GM12878 (cell line): Measurements from ENCODE around the gene CACNG4. TPM values are rescaled to one million over a fixed set of nuclear protein-coding genes. Genes with fewer than 3 reads are reported as not detected.

Experiments
- ATAC-seq: fragments of 200-7000 bp; cut with Tn5 transposase; 3 replicates; pipeline ENCODE4 v1.9.1; 2020; ENCODE audit warnings: mild to moderate bottlenecking, moderate library complexity
- BruUV-seq: library from RNA; stranded (reverse); fragments of 400-500 nt; replicated peaks from 2 replicates; lab custom pipeline; 2021; lab: Mats Ljungman, UMichigan
- CTCF ChIA-PET: fragments of 300-600 bp; sonication (Branson Sonifier 250); formaldehyde crosslinking; extraction: SDS; loops from one replicate; lab custom pipeline; 2021; ENCODE audit warnings: inconsistent platforms; lab: Yijun Ruan, JAX
- POLR2A ChIA-PET: fragments of 350-600 bp; formaldehyde crosslinking; extraction: SDS; loops from one replicate; lab custom pipeline; 2021; ENCODE audit warnings: inconsistent platforms; lab: Charles Lee
- RAD21 ChIA-PET: fragments of 300-600 bp; sonication (Branson Sonifier 250); formaldehyde crosslinking; loops from one replicate; lab custom pipeline; 2023; ENCODE audit warnings: antibody characterized with exemption; ENCODE audit not compliant: unreplicated experiment; lab: Charles Lee
- SMC1A ChIA-PET: fragments of 300-600 bp; sonication (Branson Sonifier 250); formaldehyde crosslinking; loops from one replicate; lab custom pipeline; 2023; ENCODE audit not compliant: unreplicated experiment, uncharacterized antibody; lab: Charles Lee
- DNase-seq: peaks from one replicate; pipeline ENCODE4 v3.0.0-alpha.2; 2011; ENCODE audit warnings: low read depth, low spot score
- FAIRE-seq: peaks from 3 replicates; lab custom pipeline; 2011; peaks lifted over from hg19 to GRCh38; lab: Jason Lieb, UNC
- H2AFZ ChIP-seq: 2 replicates; pipeline ENCODE4 v1.6.0; 2011; ENCODE audit warnings: low read depth, low read length, control low read depth; ENCODE audit not compliant: control insufficient read depth
- H3K27ac ChIP-seq: 2 replicates; pipeline ENCODE4 v1.5.1; 2011; ENCODE audit warnings: control low read depth; ENCODE audit not compliant: control insufficient read depth, insufficient read depth
- H3K27me3 ChIP-seq, 2 experiments: replicated peaks in 1 of 2; 2 replicates each; pipeline versions ENCODE4 v1.6.0 to v1.6.1; 2011; ENCODE audit warnings: low read length in 1 of 2; ENCODE audit not compliant: control insufficient read depth in 2 of 2, insufficient read depth in 2 of 2
- H3K36me3 ChIP-seq, 2 experiments: 2 replicates each; pipeline ENCODE4 v1.5.1; 2011; ENCODE audit warnings: low read length in 1 of 2; ENCODE audit not compliant: control insufficient read depth in 2 of 2, insufficient read depth in 2 of 2
- H3K4me1 ChIP-seq: 2 replicates; pipeline ENCODE4 v1.6.1; 2011; ENCODE audit warnings: mild to moderate bottlenecking, low read length, moderate library complexity, mixed read lengths; ENCODE audit not compliant: control insufficient read depth, insufficient read depth
- H3K4me2 ChIP-seq: 2 replicates; pipeline ENCODE4 v1.6.0; 2011; ENCODE audit warnings: control low read depth; ENCODE audit not compliant: control insufficient read depth, insufficient read depth
- H3K4me3 ChIP-seq: fragments of 200-600 bp; sonication (generic); 2 replicates; pipeline ENCODE4 v1.5.1; 2016
- H3K79me2 ChIP-seq: 2 replicates; pipeline ENCODE4 v1.6.0; 2011; ENCODE audit warnings: low read length; ENCODE audit not compliant: control insufficient read depth, insufficient read depth
- H3K9ac ChIP-seq: 2 replicates; pipeline ENCODE4 v1.8.0; 2011; ENCODE audit warnings: low read length, control low read depth, mixed read lengths; ENCODE audit not compliant: control insufficient read depth, insufficient read depth
- H3K9me3 ChIP-seq: replicated peaks from 3 replicates; pipeline ENCODE4 v1.5.1; 2011; ENCODE audit warnings: mild to moderate bottlenecking, low read length; ENCODE audit not compliant: control insufficient read depth, insufficient read depth
- H4K20me1 ChIP-seq: 2 replicates; pipeline ENCODE4 v1.6.0; 2011; ENCODE audit not compliant: control insufficient read depth, insufficient read depth
- HDAC2 ChIP-seq: fragments of 200-600 bp; sonication (generic); IDR thresholded peaks from 2 replicates; pipeline ENCODE4 v1.6.1; 2017
- IKZF2 ChIP-seq, 2 experiments: fragments of 450-650 bp; IDR thresholded peaks; 2 replicates each; pipeline ENCODE4 v1.6.1; 2017; ENCODE audit warnings: mild to moderate bottlenecking in 2 of 2, moderate library complexity in 2 of 2
- RAD51 ChIP-seq: fragments of 450-650 bp; IDR thresholded peaks from 2 replicates; pipeline ENCODE4 v1.6.1; 2016; ENCODE audit warnings: moderate library complexity, mild to moderate bottlenecking, inconsistent platforms
- RCOR1 ChIP-seq: conservative IDR thresholded peaks from 2 replicates; pipeline ENCODE4 v1.6.1; 2012; ENCODE audit warnings: low read depth, low read length, improper control_type of control experiment
- USF2 ChIP-seq: IDR thresholded peaks from 2 replicates; pipeline ENCODE4 v1.6.1; 2011; ENCODE audit warnings: low read depth, low read length, improper control_type of control experiment, borderline replicate concordance
- WGBS: methylation state at CpG from one replicate; pipeline ENCODE4 v1.1.6; 2016; ENCODE audit warnings: low lambda C conversion rate; ENCODE audit not compliant: insufficient replicate concordance, insufficient coverage; ENCODE audit errors: missing lambda C conversion rate; 5-methylcytosine and 5-hydroxymethylcytosine counted together
- in situ Hi-C: fragments of 300-500 bp; cut with MboI; formaldehyde crosslinking; loops from 9 replicates; pipeline ENCODE4 v1.14.3; 2018; ENCODE audit warnings: mixed read lengths
- intact Hi-C: fragments of 100-400 bp; cut with micrococcal nuclease; formaldehyde crosslinking; loops from one replicate; pipeline ENCODE4 v1.14.2; 2022; ENCODE audit not compliant: unreplicated experiment
- polyA plus RNA-seq, 11 experiments: library from polyadenylated mRNA; depleted of rRNA in 4 of 11; unstranded in 6 of 11; stranded (reverse) in 5 of 11; fragments of >200 nt; fragmentation: Nextera tagmentation in 4 of 11; fragmentation: Illumina TruSeq in 1 of 11; extraction: Ambion mirVana in 4 of 11; extraction: Trizol in 1 of 11; gene quantifications; 1 replicate in 1 of 11; 2 replicates in 10 of 11; pipeline versions ENCODE4 v1.2.1 to v1.2.3, GENCODE V29; 2011 to 2016; ENCODE audit warnings: inconsistent platforms in 2 of 11, missing spikeins in 2 of 11, low read depth in 1 of 11
- total RNA-seq, 4 experiments: library from RNA; depleted of rRNA in 3 of 4; stranded (reverse); fragments of >200 nt in 3 of 4; fragmentation: Illumina TruSeq in 1 of 4; extraction: Trizol in 1 of 4; gene quantifications; 2 replicates each; pipeline versions ENCODE4 v1.2.1 to v1.2.3, GENCODE V29; 2013 to 2021

CACNG4 gene
- total and polyA plus RNA-seq, 10 of the 15 experiments (the other 5 are each of a cell fraction or from before 2014, with no cell fraction given), result 0.08 TPM; not detected in 8

- H3K4me3 ChIP-seq, result no peak overlapping the region
- TF ChIP-seq HDAC2 (no peak), RAD51 (no peak), IKZF2 (IDR thresholded peaks at IDR 0.05) (peak in 1 of 2 experiments; percentile 25; a peak in 2 of 4 replicates), RCOR1 (no peak), USF2 (no peak)
- no peaks in the 10 kb centered on the region for H3K27me3 ChIP-seq
- no peak overlapping the region for H3K9ac ChIP-seq
- no peak overlapping the region for H2AFZ ChIP-seq
- H3K79me2 ChIP-seq, result no peaks in the 10 kb centered on the region
- no peak for ATAC-seq
- H3K9me3 ChIP-seq, result peaks cover 3% of the 10 kb centered on the region
- H3K4me1 ChIP-seq, result peaks cover 7% of the 10 kb centered on the region
- no TSS peak for BruUV-seq
- no peak for DNase-seq
- no peak overlapping the region for H3K27ac ChIP-seq
- no peaks in the 10 kb centered on the region for H3K36me3 ChIP-seq
- FAIRE-seq, result no peak
- H4K20me1 ChIP-seq, result no peaks in the 10 kb centered on the region
- ChIA-PET SMC1A (interaction anchor here (1.2 to 1.6 kb wide), 2 partner anchors 9 to 33 kb away, joined by 3 to 4 read pairs; no protein-coding TSS in a partner anchor), POLR2A (interaction anchor here (1.7 kb wide), 1 partner anchor 12 kb away, joined by 3 read pairs; no protein-coding TSS in a partner anchor), RAD21 (interaction anchor here (0.5 to 1.0 kb wide), 2 partner anchors 35 to 56 kb away, joined by 3 read pairs; no protein-coding TSS in a partner anchor), CTCF (interaction anchor here (0.9 kb wide), 1 partner anchor 9 kb away, joined by 3 read pairs; no protein-coding TSS in a partner anchor)
- in situ Hi-C loops (no loop called here), intact Hi-C loops (no loop called here)
- H3K4me2 ChIP-seq, result no peak overlapping the region
- WGBS, result 0% methylated on average over 1 of the region's 1 CpG
These were observed 82.9 kb downstream of the CACNG4 start for GRCh38 chr17:67047382-67047781.
